Ovary (tissue), 9 donors: Measurements from ENCODE around the gene ZSWIM5. TPM values are rescaled to one million over a fixed set of nuclear protein-coding genes. Genes with fewer than 3 reads are reported as not detected.
"Not testable (repeated sequence)": the region's sequence is repeated elsewhere in the genome, so short reads cannot be mapped to it uniquely, and the experiment has no call there.

ENCODE experiments used
- DNase-seq, 5 donors: peaks; one replicate each; pipeline ENCODE4 v3.0.0-alpha.2; 2019 to 2020
- H3K27ac ChIP-seq, 2 donors: fragments of 200-600 bp; one replicate each; pipeline versions ENCODE4 v1.5.1 to v1.8.0; 2019 to 2022
- H3K27me3 ChIP-seq: fragments of 200-600 bp; one replicate; pipeline ENCODE4 v1.8.0; 2022
- H3K36me3 ChIP-seq: fragments of 200-600 bp; sonication (generic); one replicate; pipeline ENCODE4 v1.5.1; 2019
- H3K4me1 ChIP-seq: one replicate; pipeline ENCODE4 v1.8.1; 2013; ENCODE audit warnings: mild to moderate bottlenecking, moderate library complexity; ENCODE audit not compliant: insufficient read depth
- H3K4me3 ChIP-seq: fragments of 200-600 bp; sonication (generic); one replicate; pipeline ENCODE4 v1.5.1; 2017
- H3K9me3 ChIP-seq, 2 donors: fragments of 200-600 bp in 1 of 2; sonication (generic) in 1 of 2; one replicate each; pipeline versions ENCODE4 v1.5.1 to v1.8.1; 2013 to 2019; ENCODE audit warnings: mild to moderate bottlenecking in 1 of 2, moderate library complexity in 1 of 2
- EP300 ChIP-seq: sonication (generic); formaldehyde crosslinking; IDR thresholded peaks from one replicate; pipeline ENCODE4 v1.6.1; 2017; ENCODE audit warnings: antibody characterized with exemption
- POLR2A ChIP-seq: fragments of 450-650 bp; IDR thresholded peaks from one replicate; pipeline ENCODE4 v1.6.1; 2017; ENCODE audit warnings: antibody characterized with exemption, mild to moderate bottlenecking, moderate library complexity
- WGBS, 3 donors: extraction: QIAGEN DNeasy Blood & Tissue Kit in 1 of 3; methylation state at CpG; one replicate each; pipeline versions ENCODE4 v1.1.5 to v1.1.7; 2013 to 2017; 5-methylcytosine and 5-hydroxymethylcytosine counted together
- intact Hi-C, 4 donors: fragments of 100-400 bp; cut with DNase I; formaldehyde crosslinking; loops; one replicate each; pipeline versions ENCODE4 v1.11.0 to v1.15.1; 2022 to 2023
- polyA plus RNA-seq, 2 donors: library from polyadenylated mRNA; stranded (reverse); fragments of 200-250 nt in 1 of 2; fragments of 350-450 nt in 1 of 2; fragmentation: Illumina TruSeq in 1 of 2; extraction: RNeasy Lipid Tissue Mini Kit (QIAGEN cat#74804) in 1 of 2; gene quantifications; one replicate each; pipeline ENCODE4 v1.2.3, GENCODE V29; 2013 to 2014
- total RNA-seq, 7 donors: library from RNA; depleted of rRNA in 2 of 7; stranded (reverse); fragments of >200 nt in 2 of 7; fragmentation: NEBNext Ultra II Directional in 3 of 7; extraction: Animal tissue kit (Norgen Biotek cat#: 25700) in 3 of 7; gene quantifications; one replicate each; pipeline versions ENCODE4 v1.1.0 to v1.2.4, GENCODE V29; 2016 to 2023
- TF ChIP-seq, protein P1 (sequence below), 3 donors: fragments of 450-650 bp in 2 of 3; fragments of 200-600 bp in 1 of 3; IDR thresholded peaks; one replicate each; pipeline versions ENCODE4 v1.5.1 to v1.8.0; 2016 to 2022; ENCODE audit warnings: antibody characterized with exemption in 3 of 3, mild to moderate bottlenecking in 1 of 3
- donor health status: DM: no; HTN: no; CAD: no; lungs with moderate emphysema.
- donor health status: DM: no; HTN: no; CAD: no.
- donor health status: Bipolar disorder and iron deficiency.
- donor health status: DM: yes; HTN: yes; CAD: no.
- donor health status: DM: no; HTN: no; CAD: no.
- donor health status: DM: yes; HTN: yes; CAD: no.

ZSWIM5 gene
- total and polyA plus RNA-seq, 9 donors, result 6.0 to 13.3 (median 10.0) TPM

DNA sequence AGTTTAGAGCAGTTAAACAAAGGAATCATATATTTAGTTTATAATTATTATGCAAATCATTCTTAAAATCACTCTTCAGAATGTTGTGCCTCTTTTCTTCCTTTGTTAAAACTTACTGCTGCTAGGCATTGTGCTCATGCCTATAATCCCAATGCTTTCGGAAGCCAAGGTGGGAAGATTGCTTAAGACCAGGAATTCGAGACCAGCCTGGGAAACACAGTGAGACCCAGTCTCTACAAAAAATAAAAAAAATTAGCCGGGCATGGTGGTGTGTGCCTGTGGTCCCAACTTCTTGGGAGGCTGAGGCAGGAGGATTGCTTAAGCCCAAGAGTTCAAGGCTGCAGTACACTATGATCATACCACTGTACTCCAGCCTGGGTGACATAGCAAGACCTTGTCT is 33.6 kb downstream of the ZSWIM5 start:
- no peak overlapping the region for H3K4me3 ChIP-seq
- peaks cover 1% of the 10 kb centered on the region for H3K4me1 ChIP-seq
- H3K27me3 ChIP-seq, result no peaks in the 10 kb centered on the region
- H3K9me3 ChIP-seq, result no peaks in the 10 kb centered on the region
- TF ChIP-seq, protein P1, sequence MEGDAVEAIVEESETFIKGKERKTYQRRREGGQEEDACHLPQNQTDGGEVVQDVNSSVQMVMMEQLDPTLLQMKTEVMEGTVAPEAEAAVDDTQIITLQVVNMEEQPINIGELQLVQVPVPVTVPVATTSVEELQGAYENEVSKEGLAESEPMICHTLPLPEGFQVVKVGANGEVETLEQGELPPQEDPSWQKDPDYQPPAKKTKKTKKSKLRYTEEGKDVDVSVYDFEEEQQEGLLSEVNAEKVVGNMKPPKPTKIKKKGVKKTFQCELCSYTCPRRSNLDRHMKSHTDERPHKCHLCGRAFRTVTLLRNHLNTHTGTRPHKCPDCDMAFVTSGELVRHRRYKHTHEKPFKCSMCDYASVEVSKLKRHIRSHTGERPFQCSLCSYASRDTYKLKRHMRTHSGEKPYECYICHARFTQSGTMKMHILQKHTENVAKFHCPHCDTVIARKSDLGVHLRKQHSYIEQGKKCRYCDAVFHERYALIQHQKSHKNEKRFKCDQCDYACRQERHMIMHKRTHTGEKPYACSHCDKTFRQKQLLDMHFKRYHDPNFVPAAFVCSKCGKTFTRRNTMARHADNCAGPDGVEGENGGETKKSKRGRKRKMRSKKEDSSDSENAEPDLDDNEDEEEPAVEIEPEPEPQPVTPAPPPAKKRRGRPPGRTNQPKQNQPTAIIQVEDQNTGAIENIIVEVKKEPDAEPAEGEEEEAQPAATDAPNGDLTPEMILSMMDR (IDR thresholded peaks at IDR 0.05), result no peak
- TF ChIP-seq POLR2A (no peak), EP300 (no peak)
- DNase-seq, result no peak
- no peaks in the 10 kb centered on the region for H3K36me3 ChIP-seq
- no peak overlapping the region for H3K27ac ChIP-seq
- intact Hi-C loops, result no loop called here
- WGBS, 3 donors, result 52 to 71% (median 70%) methylated on average over 3 of the region's 3 CpGs

DNA sequence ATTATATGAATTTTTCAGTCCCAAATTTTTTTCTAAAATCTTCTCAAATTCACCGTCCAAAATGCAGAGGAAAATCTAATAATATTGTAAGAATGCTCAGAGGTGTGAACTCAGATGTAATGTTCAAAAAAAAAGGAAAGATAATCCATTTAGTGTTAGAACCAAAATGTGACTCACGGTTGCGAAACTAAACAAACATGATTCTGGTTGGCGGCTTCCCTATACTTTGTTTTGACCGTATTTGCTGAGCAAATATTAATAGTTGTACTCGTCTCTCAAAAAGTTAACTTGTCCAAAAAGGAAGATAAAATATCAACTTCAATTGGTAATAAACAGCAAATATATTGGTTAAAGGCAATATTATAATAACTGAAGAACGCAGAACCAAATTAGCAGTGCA is 34.4 kb downstream of the ZSWIM5 start:
- intact Hi-C loops, result no loop called here
- TF ChIP-seq EP300, result no peak
- no peak for TF ChIP-seq POLR2A
- 14 to 47% (median 20%) methylated on average over 7 of the region's 7 CpGs for WGBS, 3 donors
- H3K4me1 ChIP-seq, result peaks cover 1% of the 10 kb centered on the region
- no peaks in the 10 kb centered on the region for H3K27me3 ChIP-seq
- no peaks in the 10 kb centered on the region for H3K36me3 ChIP-seq
- peak in 1 of 5 donors; percentile 38 for DNase-seq
- H3K27ac ChIP-seq, result no peak overlapping the region
- no peaks in the 10 kb centered on the region for H3K9me3 ChIP-seq
- H3K4me3 ChIP-seq, result no peak overlapping the region

DNA sequence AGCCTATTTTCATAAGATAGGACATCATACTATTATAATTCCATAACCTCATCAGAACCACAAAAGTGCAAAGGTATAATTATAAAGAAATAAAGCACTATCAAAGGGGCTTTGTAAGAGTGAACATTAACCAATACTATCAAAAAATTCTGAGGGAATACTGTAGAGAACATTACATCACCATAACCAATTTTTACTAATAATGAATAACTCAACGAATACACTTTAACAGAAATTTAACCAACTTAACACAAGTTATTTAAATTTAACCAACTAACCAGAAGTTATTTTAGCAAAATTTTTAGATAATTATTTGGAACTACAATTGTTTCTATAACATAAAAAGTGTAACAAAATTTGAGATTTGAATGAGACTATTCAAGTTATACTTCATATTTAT is 34.8 kb downstream of the ZSWIM5 start:
- intact Hi-C loops, result no loop called here
- Histone ChIP-seq H3K36me3 (no peaks in the 10 kb centered on the region), H3K27ac (no peak overlapping the region), H3K27me3 (no peaks in the 10 kb centered on the region), H3K9me3 (no peaks in the 10 kb centered on the region), H3K4me3 (no peak overlapping the region), H3K4me1 (peaks cover 1% of the 10 kb centered on the region)
- WGBS, 3 donors, result 86 to 92% (median 91%) methylated on average over 1 of the region's 1 CpG
- no peak for DNase-seq
- TF ChIP-seq POLR2A (no peak), EP300 (no peak)
- TF ChIP-seq, protein P1 (IDR thresholded peaks at IDR 0.05), result no peak

DNA sequence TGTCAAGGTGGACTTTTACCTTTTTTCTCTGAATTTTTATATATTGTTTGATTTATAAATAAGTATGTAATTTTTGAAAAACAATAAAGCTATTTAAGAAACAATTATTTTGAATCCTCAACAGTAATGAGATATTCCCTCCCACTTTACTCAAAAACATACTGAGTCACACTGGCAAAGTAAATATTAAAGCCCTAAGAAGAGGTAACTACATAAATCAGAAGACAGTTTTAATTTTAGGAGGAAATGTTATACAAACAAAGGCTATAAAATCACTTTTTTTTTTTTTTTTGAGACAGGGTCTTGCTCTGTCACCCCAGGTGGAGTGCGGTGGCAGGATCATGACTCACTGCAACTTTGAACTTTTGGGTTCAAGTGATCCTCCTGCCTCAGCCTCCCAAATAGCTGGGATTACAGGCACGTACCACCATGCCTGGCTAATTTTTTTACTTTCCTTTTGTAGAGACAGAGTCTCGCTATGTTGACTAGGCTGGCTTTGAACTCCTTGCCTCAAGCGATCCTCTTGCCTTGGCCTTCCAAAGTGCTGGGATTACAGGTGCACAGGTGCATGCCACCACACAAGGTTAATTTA is 36.2 kb downstream of the ZSWIM5 start:
- no peaks in the 10 kb centered on the region for H3K27me3 ChIP-seq
- no peak for TF ChIP-seq EP300
- TF ChIP-seq, protein P1 (IDR thresholded peaks at IDR 0.05), result no peak
- TF ChIP-seq POLR2A, result no peak
- H3K9me3 ChIP-seq, result no peaks in the 10 kb centered on the region
- H3K36me3 ChIP-seq, result no peaks in the 10 kb centered on the region
- DNase-seq, result no peak
- H3K4me1 ChIP-seq, result peaks cover 1% of the 10 kb centered on the region
- intact Hi-C loops, result no loop called here
- H3K4me3 ChIP-seq, result no peak overlapping the region
- WGBS, 3 donors, result 94 to 98% (median 95%) methylated on average over 4 of the region's 4 CpGs
- no peak overlapping the region for H3K27ac ChIP-seq

DNA sequence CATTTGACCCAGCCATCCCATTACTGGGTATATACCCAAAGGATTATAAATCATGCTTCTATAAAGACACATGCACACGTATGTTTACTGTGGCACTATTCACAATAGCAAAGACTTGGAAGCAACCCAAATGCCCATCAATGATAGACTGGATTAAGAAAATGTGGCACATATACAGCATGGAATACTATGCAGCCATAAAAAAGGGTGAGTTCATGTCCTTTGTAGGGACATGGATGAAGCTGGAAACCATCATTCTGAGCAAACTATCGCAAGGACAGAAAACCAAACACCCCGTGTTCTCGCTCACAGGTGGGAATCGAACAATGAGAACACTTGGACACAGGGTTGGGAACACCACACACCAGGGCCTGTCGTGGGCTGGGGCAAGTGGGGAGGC is 38.5 kb downstream of the ZSWIM5 start:
- intact Hi-C loops, result not testable (repeated sequence)

DNA sequence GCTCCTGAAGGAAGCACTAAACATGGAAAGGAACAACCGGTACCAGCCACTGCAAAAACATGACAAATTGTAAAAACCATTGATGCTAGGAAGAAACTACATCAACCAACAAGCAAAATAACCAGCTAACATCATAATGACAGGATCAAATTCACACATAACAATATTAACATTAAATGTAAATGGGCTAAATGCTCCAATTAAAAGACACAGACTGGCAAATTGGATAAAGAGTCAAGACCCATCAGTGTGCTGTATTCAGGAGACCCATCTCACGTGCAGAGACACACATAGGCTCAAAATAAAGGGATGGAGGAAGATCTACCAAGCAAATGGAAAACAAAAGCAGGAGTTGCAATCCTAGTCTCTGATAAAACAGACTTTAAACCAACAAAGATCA is 42.1 kb downstream of the ZSWIM5 start:
- 90 to 98% (median 97%) methylated on average over 2 of the region's 2 CpGs for WGBS, 3 donors
- H3K4me1 ChIP-seq, H3K9me3 ChIP-seq, H3K36me3 ChIP-seq, intact Hi-C loops, DNase-seq, H3K27me3 ChIP-seq, H3K4me3 ChIP-seq, H3K27ac ChIP-seq: not testable (repeated sequence)

More for the DNA sequence above, 38.5 kb downstream of the ZSWIM5 start:
- H3K9me3 ChIP-seq, H3K27ac ChIP-seq, H3K4me3 ChIP-seq, H3K27me3 ChIP-seq, H3K36me3 ChIP-seq, H3K4me1 ChIP-seq, DNase-seq: not testable (repeated sequence)
- WGBS, 3 donors, result 94 to 96% (median 95%) methylated on average over 6 of the region's 6 CpGs

DNA sequence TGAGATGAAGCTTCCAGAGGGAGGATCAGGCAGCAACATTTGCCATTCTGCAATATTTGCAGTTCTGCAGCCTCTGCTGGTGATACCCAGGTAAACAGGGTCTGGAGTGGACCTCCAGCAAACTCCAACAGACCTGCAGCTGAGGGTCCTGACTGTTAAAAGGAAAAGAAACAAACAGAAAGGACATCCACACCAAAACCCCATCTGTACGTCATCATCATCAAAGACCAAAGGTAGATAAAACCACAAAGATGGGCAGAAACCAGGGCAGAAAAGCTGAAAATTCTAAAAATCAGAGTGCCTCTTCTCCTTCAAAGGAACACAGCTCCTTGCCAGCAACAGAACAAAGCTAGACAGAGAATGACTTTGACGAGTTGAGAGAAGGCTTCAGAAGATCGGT is 43.3 kb downstream of the ZSWIM5 start:
- WGBS, 3 donors, result 93 to 98% (median 97%) methylated on average over 3 of the region's 3 CpGs
- H3K27me3 ChIP-seq, DNase-seq: not testable (repeated sequence)

GRCh38 chr1:45162041-45163035 is 44.1 kb downstream of the ZSWIM5 start:
- 89 to 90% (median 90%) methylated on average over 14 of the region's 14 CpGs for WGBS, 3 donors
- not testable (repeated sequence) for H3K27ac ChIP-seq

More for the DNA sequence above, 43.3 kb downstream of the ZSWIM5 start:
- intact Hi-C loops, H3K36me3 ChIP-seq, H3K27ac ChIP-seq, H3K4me1 ChIP-seq, H3K4me3 ChIP-seq, H3K9me3 ChIP-seq: not testable (repeated sequence)

More at GRCh38 chr1:45162041-45163035, 44.1 kb downstream of the ZSWIM5 start:
- H3K36me3 ChIP-seq, DNase-seq, H3K9me3 ChIP-seq, intact Hi-C loops, H3K27me3 ChIP-seq, H3K4me1 ChIP-seq, H3K4me3 ChIP-seq: not testable (repeated sequence)
